Measurements from ENCODE around the gene EOLA2. TPM values are rescaled to one million over a fixed set of nuclear protein-coding genes. Genes with fewer than 3 reads are reported as not detected.
"Not testable (repeated sequence)": the region's sequence is repeated elsewhere in the genome, so short reads cannot be mapped to it uniquely, and the experiment has no call there.

Gene EOLA2
- total and polyA plus RNA-seq, 2 of the 8 experiments (the other 6 are each of a cell fraction or from before 2014, with no cell fraction given), result 19.0 to 22.5 TPM

DNA sequence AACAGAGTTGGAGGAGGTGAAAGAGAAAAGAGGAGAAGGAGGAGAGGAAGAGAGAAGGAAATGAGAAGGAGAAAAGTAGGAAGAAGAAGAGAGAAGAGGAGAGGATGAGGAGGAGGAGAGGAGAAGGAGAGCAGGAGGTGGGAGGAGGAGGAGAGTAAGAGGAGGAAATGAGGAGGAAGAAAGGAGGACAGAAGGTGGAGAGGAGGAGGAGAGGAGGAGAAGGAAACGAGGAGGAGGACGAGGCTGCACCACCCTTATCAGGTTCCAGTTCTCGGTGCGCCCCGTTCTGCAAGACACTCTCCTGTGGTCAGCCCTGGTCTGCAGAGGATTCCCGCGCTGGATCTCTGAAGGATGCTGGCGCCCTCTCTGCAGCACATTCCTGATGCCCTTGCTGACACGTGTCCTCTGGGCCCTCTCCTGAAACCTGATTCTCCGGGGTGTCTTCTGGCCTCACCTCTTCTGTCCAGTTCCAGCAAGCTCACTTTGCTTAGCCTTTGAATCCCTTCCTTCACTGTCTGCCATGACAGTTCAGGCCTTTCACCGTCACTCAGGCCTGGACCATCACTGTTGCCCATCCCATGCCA is 6.9 kb upstream of the EOLA2 start:
- H2AFZ ChIP-seq (ENCODE audit: low read length); H3K4ac ChIP-seq (replicated peaks; ENCODE audit: insufficient read length, low read depth, low read length); H3K23ac ChIP-seq (ENCODE audit: insufficient read length); H3K79me1 ChIP-seq (ENCODE audit: low read depth, low read length); H3K4me3 ChIP-seq (ENCODE audit: extremely low read depth in 1 of 4, insufficient read depth in 2 of 4, low read depth in 3 of 4, low read length in 4 of 4); H3K56ac ChIP-seq (replicated peaks; ENCODE audit: insufficient read length, low read depth, low read length); FAIRE-seq; H4K8ac ChIP-seq (ENCODE audit: extremely low read depth, insufficient read depth, low read length); H2BK20ac ChIP-seq (ENCODE audit: low read length); H2BK12ac ChIP-seq (ENCODE audit: low read depth, low read length); H3K79me2 ChIP-seq (ENCODE audit: control insufficient read depth in 1 of 2, insufficient read depth in 2 of 2, low read length in 2 of 2); H4K91ac ChIP-seq (replicated peaks; ENCODE audit: insufficient read length, low read length); DNase-seq (ENCODE audit: low read depth in 1 of 2, low spot score in 2 of 2); H3K14ac ChIP-seq (ENCODE audit: insufficient read length); H2AK5ac ChIP-seq (ENCODE audit: low read depth, low read length); H3K4me2 ChIP-seq (ENCODE audit: insufficient read depth in 1 of 2, low read depth in 2 of 2, low read length in 2 of 2); H3K27me3 ChIP-seq (replicated peaks in 1 of 4; ENCODE audit: control insufficient read depth in 3 of 4, extremely low read depth in 1 of 4, insufficient read depth in 3 of 4, low read length in 3 of 4); CTCF ChIA-PET (ENCODE audit: partially characterized antibody); H2BK5ac ChIP-seq (ENCODE audit: low read depth, low read length); H4K20me1 ChIP-seq (replicated peaks in 1 of 2; ENCODE audit: control insufficient read depth in 1 of 2, insufficient read depth in 2 of 2, low read length in 2 of 2); H2BK120ac ChIP-seq (replicated peaks; ENCODE audit: low read depth, low read length); H3K9me3 ChIP-seq (ENCODE audit: insufficient read depth in 2 of 2, low read depth in 1 of 2, low read length in 1 of 2); H2BK15ac ChIP-seq (ENCODE audit: low read length); H3K9ac ChIP-seq (replicated peaks in 1 of 4; ENCODE audit: extremely low read depth in 1 of 4, low read depth in 3 of 4, low read length in 3 of 4); H3K4me1 ChIP-seq (replicated peaks in 1 of 4; ENCODE audit: control insufficient read depth in 3 of 4, insufficient read depth in 4 of 4, low read length in 3 of 4); H3K18ac ChIP-seq (ENCODE audit: extremely low read depth, low read length); H3K23me2 ChIP-seq (ENCODE audit: low read depth, low read length); H3K36me3 ChIP-seq (ENCODE audit: control insufficient read depth in 2 of 4, insufficient read depth in 4 of 4, low read length in 3 of 4); H3K27ac ChIP-seq (ENCODE audit: low read depth, low read length); H4K5ac ChIP-seq (ENCODE audit: insufficient read length, low read depth, low read length); POLR2A ChIA-PET (ENCODE audit: partially characterized antibody): not testable (repeated sequence)
- WGBS, 2 experiments (ENCODE audit: extremely low coverage in 1 of 2, insufficient coverage in 1 of 2, insufficient read length in 1 of 2, insufficient replicate concordance in 2 of 2, low coverage in 1 of 2, low lambda C conversion rate in 2 of 2, missing lambda C conversion rate in 1 of 2), result 90% methylated on average over 4 of the region's 11 CpGs; no CpG with 5 or more reads in 1 of the 2 experiments
